Right hindlimb (tissue), 1 donor: ENCODE data around the gene MROH9.
A peak's percentile ranks its signal among the peaks of the same experiment; 100 is the strongest.

ENCODE experiments used
- DNase-seq: peaks from one replicate; pipeline ENCODE4 v3.0.0-alpha.2; 2018

The MROH9 gene

GRCh38 chr1:170978371-170978910, 43.1 kb downstream of the MROH9 start:
- peak; percentile 20 for DNase-seq

DNA sequence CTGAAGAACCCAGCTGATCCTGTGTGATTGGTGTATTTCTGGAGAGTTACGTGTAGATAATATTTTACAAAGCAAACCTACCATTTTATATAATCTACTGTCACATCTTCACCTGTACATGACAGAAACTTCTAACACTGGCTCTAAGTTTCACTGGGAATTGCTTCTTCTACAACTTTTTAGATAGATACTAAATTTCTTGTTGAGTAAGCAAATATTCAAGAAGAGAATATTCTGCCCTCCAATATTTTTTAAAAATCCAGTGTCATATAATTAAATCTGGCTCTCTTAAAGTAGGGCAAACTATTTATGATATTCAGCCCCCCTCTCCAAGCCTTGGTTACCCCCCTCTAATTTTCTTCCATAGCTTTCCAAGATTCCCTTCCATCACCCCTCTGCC, 50.1 kb downstream of the MROH9 start:
- no peak for DNase-seq

GRCh38 chr1:170986901-170987300, 51.6 kb downstream of the MROH9 start:
- no peak for DNase-seq

DNA sequence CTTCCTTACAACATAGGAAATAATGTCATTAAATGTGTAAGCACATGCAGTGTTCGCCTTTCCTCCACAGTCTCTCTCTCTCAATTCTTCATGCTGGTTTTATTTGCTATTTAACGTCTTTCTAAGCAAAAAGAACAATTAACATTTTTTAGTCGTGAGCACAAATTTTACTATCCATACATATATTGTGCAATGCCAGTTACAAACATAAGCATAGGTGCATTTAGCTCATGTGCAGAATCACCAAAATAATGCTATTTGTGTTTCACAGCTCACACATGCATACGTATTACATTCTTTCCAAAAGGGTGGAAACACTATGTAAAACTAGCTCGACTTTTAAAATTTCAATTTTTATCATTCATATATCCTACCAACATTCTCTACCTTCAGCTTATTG, 52.1 kb downstream of the MROH9 start:
- no peak for DNase-seq

GRCh38 chr1:170993151-170993550, 57.8 kb downstream of the MROH9 start:
- DNase-seq: no peak

DNA sequence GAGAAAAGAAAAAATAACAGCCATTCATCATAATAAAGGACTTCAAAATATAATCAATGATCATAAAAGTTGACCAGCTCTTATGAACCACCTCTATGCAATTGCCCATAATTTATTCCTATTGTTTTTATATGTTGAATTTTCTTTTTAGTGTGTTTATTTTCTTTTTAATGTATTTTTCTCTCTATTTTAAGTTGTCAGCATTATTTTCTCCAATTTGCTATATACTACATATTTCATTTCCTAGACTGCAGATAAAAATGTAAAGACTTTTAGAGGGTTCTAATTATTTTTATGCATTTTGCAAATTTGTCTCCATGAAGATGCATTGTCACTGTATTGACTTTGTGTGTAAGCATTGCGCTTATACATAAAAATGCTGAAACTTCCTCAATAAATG, 58.4 kb downstream of the MROH9 start:
- no peak for DNase-seq

DNA sequence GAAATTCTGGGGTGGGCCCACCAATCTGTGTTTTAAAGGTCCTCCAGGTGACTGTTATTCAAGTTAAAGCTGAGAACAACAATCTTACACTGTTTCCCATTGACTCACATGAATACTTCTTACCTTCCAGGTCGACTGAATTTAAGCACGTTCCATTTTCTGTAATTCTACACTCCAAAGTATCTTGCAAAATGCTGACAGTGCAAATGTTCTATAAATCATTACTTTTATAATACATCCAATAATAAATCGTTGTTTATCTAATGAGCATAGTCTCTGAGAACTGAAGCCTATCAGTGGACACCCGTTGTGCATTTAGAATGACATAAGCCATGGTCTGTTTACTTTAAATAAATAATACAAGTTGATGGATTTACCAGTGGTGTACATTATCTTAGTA, 79.5 kb downstream of the MROH9 start:
- DNase-seq: no peak

DNA sequence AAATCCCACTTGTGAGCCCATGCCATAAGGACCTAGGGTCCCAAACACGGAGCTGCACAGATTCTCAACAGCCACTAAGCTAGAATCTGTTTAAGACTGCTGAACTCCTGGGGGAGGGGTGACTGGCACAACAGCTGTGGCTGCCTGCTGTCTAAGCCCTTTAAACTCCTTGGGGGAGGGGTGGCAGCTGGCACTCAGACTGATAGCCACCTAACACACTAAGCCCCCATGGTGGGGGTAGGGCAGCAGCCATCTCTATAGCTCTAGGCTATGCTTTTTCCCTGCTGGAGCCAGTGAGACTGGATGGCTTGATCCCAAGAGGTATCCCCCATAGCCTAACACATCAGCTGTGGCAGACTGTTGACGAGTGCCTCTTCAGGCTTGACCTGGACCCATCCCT, 82.1 kb downstream of the MROH9 start:
- DNase-seq: peak; percentile 57

- DNase-seq: no peak
These were observed 84.6 kb downstream of the MROH9 start for GRCh38 chr1:171019971-171020370.

DNA sequence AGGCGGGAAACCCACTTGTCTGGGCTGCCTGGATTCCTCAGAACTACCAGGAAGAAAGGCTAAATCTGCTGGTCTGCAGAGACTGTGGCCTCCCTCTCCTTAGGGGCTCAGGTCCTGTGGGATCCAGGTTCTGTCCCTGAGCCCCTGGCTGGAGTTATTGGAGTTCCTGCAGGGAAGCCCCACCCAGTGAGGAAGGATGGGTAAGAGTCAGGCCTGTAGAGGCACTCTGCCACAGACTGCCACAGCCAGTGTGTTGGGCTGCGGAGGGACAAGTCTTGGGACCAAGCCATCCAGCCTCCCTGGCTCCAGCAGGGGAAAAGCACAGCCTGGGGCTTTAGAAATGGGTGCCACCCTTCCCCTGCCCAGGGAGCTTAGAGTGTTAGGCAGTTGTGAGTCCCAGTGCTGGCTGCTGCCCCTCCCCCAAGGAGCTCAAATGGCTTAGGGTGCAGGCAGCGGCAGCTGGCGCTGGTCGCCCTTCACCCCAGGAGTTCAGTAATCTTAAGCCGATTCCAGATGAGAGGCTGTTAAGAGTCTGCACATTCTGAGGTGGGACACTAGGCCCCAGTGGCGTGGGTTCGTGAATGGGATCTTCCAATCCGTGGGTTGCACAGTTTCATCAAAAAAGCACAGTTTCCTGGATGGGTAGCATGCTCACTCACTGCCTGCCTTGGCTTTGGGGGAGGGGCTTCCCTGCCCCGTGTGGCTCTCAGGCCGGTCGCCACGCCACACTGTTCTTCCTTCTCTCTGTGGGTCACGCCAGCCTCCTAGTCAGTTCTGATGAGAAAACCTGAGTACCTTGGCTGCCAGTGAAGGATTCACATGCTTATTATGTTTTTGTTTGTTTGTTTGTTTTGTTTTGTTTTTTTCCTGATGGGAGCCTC, 97.7 kb downstream of the MROH9 start:
- no peak for DNase-seq

GRCh38 chr1:171037626-171038025, 102.3 kb downstream of the MROH9 start:
- no peak for DNase-seq

DNA sequence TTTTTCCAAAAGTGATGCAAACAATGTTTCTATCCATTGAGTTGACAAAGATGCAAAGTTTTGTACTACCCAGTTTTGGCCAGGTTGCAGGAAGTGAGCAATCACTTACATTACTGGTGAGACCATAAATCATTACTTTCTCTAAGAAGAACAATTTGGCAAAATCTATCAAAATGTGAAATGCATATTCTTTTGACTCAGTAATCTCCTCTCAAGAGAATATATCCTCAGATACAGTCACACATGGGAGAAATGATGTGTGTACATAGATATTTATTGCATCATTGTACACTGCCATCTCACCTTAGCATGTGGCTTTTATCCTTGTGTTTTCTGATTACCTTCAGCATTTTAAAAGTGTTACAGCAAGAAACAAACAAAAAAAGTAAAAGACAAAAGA, 103.0 kb downstream of the MROH9 start:
- no peak for DNase-seq

DNA sequence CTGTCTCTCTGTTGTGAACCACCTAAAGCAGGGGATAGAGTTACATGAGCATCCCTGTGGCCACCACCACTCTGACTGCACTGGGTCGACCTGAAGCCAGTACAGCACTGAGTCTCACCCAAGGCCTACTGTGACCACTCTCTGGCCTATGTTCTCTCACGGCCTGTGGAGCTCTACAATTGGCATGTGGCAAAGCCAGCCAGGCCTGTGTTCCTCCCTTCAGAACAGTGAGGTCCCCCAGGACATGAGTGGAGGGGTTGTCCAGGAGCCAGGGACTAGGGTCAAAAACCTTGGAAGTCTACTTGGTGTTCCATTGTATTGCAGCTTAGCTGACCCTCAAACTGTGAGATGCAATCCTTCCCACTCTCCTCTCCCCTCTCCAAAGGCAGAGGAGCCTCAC, 112.7 kb downstream of the MROH9 start:
- DNase-seq: no peak

- no peak for DNase-seq
These were observed 117.6 kb downstream of the MROH9 start for GRCh38 chr1:171052977-171053376.

- DNase-seq: no peak
These were observed 120.8 kb downstream of the MROH9 start for GRCh38 chr1:171055966-171056643.

DNA sequence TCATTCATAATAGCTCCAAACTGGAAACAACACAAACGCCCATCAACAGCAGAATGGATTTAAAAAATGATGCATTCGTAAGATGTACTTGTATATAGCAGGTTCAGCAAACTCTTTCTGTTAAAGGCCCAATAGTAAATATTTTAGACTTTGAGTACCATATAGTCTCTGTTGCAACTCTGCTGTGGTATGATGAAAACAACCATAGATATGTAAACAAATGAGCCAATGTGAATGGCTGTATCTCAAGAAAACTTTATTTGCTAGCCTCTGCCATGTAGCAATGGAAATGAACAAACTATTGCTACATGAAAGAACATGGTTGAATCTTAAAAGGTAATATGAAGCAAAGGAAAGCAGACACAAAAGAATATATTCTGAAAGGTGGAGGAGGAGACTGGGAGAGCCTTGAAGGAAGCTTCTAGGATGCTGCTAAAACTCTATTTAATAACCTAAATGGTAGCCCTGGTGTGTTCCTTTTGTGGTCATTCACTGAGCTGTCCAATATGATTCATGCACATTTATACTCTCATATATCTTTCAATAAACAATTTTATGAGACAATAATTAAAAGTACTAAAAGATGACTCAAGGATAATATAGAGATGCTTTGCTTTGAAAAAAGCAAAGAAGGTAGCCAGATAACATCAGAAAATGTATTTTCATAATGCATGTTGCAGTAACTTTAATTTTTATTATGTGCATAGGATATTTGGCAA, 126.2 kb downstream of the MROH9 start:
- no peak for DNase-seq

GRCh38 chr1:171062902-171063301, 127.6 kb downstream of the MROH9 start:
- no peak for DNase-seq

DNA sequence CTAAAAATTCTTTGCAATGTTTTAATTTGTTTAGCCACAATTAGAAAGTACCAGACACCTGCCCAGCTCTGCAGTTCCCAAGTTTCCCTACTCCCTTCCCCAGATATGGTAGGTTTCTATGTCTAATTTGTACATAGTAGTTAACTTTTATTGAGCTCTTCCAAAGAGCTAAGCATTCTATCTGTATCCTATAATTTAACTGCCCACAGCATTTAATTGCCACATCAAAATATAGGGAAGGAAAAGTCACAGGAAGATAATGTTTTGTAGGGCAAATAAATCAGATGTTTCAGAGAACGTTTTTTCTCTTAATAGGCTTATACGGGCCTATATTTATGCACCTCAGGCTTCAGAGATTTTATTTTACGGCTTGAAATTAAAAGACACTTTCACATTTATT, 139.7 kb downstream of the MROH9 start:
- no peak for DNase-seq

DNA sequence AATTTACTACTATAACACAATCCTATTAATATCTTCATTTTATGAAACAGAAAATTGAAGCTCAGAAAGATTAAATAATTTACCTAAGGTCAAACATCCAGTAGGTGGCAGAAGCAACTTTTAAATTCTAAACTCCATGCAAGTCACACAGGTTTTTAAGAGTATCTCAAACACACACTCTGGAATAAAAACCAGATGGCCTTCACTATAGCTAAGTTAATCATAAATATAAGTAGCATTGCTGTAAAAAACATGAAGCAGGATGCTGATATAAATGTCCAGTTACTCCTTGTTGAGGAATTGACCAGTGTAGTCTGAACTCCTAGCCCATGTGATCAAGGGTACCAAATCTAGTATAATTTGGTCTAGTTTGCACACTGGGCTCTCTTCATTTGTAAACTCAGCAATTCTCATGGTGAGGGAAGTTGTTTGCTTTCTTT, 146.0 kb downstream of the MROH9 start:
- no peak for DNase-seq

GRCh38 chr1:171081763-171082201, 146.4 kb downstream of the MROH9 start:
- DNase-seq: no peak

GRCh38 chr1:171082606-171083005, 147.3 kb downstream of the MROH9 start:
- no peak for DNase-seq

GRCh38 chr1:171083222-171083621, 147.9 kb downstream of the MROH9 start:
- no peak for DNase-seq

DNA sequence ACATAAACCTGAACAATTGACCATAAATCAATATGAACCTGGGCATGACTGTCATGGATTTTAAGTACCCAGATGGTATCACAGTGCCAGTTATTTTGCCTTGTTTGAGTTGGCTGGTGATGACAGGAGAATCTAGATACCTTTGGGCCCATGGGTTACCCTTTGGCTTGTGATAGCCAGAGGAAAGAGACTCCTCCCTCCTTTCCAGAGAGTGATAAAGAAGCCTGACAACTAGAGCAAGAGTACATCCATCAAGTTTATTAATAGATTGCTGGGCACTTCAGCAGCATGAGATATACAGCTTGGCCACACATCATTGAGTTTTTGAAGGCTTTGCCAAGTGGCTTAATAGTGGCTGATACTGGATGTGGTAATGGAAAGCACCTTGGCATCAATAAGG, 148.8 kb downstream of the MROH9 start:
- no peak for DNase-seq
